GM12878 (cell line): ENCODE measurements around the gene POSTN. TPM values are rescaled to one million over a fixed set of nuclear protein-coding genes. Genes with fewer than 3 reads are reported as not detected.

ENCODE experiments used
- BMI1 ChIP-seq: fragments of 450-650 bp; IDR thresholded peaks from 2 replicates; pipeline ENCODE4 v1.6.1; 2016; ENCODE audit warnings: mild to moderate bottlenecking, moderate library complexity, borderline replicate concordance
- E4F1 ChIP-seq: fragments of 450-650 bp; IDR thresholded peaks from 2 replicates; pipeline ENCODE4 v1.6.1; 2018; ENCODE audit warnings: borderline replicate concordance, mild to moderate bottlenecking; ENCODE audit not compliant: partially characterized antibody
- MLLT1 ChIP-seq: fragments of 450-650 bp; IDR thresholded peaks from 2 replicates; pipeline ENCODE4 v1.6.1; 2016; ENCODE audit warnings: mild to moderate bottlenecking
- MTA3 ChIP-seq: IDR thresholded peaks from 2 replicates; pipeline ENCODE4 v1.6.1; 2012; ENCODE audit warnings: low read length, inconsistent platforms, borderline replicate concordance
- NFYA ChIP-seq: IDR thresholded peaks from 2 replicates; pipeline ENCODE4 v1.6.1; 2011; ENCODE audit warnings: low read depth, mild to moderate bottlenecking, low read length, improper control_type of control experiment, borderline replicate concordance
- NFYB ChIP-seq: IDR thresholded peaks from 2 replicates; pipeline ENCODE4 v1.6.1; 2011; ENCODE audit warnings: low read depth, mild to moderate bottlenecking, low read length, improper control_type of control experiment, moderate library complexity; ENCODE audit not compliant: insufficient read depth
- RELA ChIP-seq: fragments of 450-650 bp; IDR thresholded peaks from 2 replicates; pipeline ENCODE4 v1.8.0; 2014; ENCODE audit warnings: borderline replicate concordance; ENCODE audit not compliant: partially characterized antibody
- SIX5 ChIP-seq: IDR thresholded peaks from 2 replicates; pipeline ENCODE4 v1.6.1; 2011; ENCODE audit warnings: mild to moderate bottlenecking, low read depth, low read length, moderate library complexity; ENCODE audit not compliant: severe bottlenecking
- polyA plus RNA-seq, 11 experiments: library from polyadenylated mRNA; depleted of rRNA in 4 of 11; unstranded in 6 of 11; stranded (reverse) in 5 of 11; fragments of >200 nt; fragmentation: Nextera tagmentation in 4 of 11; fragmentation: Illumina TruSeq in 1 of 11; extraction: Ambion mirVana in 4 of 11; extraction: Trizol in 1 of 11; gene quantifications; 1 replicate in 1 of 11; 2 replicates in 10 of 11; pipeline versions ENCODE4 v1.2.1 to v1.2.3, GENCODE V29; 2011 to 2016; ENCODE audit warnings: inconsistent platforms in 2 of 11, missing spikeins in 2 of 11, low read depth in 1 of 11
- total RNA-seq, 4 experiments: library from RNA; depleted of rRNA in 3 of 4; stranded (reverse); fragments of >200 nt in 3 of 4; fragmentation: Illumina TruSeq in 1 of 4; extraction: Trizol in 1 of 4; gene quantifications; 2 replicates each; pipeline versions ENCODE4 v1.2.1 to v1.2.3, GENCODE V29; 2013 to 2021
- TF ChIP-seq, protein P1 (sequence below): fragments of 450-650 bp; IDR thresholded peaks from 2 replicates; pipeline ENCODE4 v1.6.1; 2017; ENCODE audit warnings: borderline replicate concordance
- TF ChIP-seq, protein P2 (sequence below): IDR thresholded peaks from 2 replicates; pipeline ENCODE4 v1.6.1; 2012; ENCODE audit warnings: mild to moderate bottlenecking, low read depth, low read length
- TF ChIP-seq, protein P3 (sequence below): fragments of 150-350 bp; IDR thresholded peaks from 2 replicates; pipeline ENCODE4 v1.6.1; 2016; ENCODE audit warnings: low read depth, low read length

POSTN gene
- total and polyA plus RNA-seq, 10 of the 15 experiments (the other 5 are each of a cell fraction or from before 2014, with no cell fraction given), result 0.05 to 0.13 (median 0.08) TPM; not detected in 7

GRCh38 chr13:37539170-37539569 is 59.4 kb downstream of the POSTN start (continued):
- TF ChIP-seq, protein P1, sequence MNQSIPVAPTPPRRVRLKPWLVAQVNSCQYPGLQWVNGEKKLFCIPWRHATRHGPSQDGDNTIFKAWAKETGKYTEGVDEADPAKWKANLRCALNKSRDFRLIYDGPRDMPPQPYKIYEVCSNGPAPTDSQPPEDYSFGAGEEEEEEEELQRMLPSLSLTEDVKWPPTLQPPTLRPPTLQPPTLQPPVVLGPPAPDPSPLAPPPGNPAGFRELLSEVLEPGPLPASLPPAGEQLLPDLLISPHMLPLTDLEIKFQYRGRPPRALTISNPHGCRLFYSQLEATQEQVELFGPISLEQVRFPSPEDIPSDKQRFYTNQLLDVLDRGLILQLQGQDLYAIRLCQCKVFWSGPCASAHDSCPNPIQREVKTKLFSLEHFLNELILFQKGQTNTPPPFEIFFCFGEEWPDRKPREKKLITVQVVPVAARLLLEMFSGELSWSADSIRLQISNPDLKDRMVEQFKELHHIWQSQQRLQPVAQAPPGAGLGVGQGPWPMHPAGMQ, result no peak
- TF ChIP-seq NFYA (no peak), BMI1 (no peak), E4F1 (no peak), RELA (no peak), MTA3 (no peak), NFYB (no peak), SIX5 (no peak), MLLT1 (no peak)
- TF ChIP-seq, protein P2, sequence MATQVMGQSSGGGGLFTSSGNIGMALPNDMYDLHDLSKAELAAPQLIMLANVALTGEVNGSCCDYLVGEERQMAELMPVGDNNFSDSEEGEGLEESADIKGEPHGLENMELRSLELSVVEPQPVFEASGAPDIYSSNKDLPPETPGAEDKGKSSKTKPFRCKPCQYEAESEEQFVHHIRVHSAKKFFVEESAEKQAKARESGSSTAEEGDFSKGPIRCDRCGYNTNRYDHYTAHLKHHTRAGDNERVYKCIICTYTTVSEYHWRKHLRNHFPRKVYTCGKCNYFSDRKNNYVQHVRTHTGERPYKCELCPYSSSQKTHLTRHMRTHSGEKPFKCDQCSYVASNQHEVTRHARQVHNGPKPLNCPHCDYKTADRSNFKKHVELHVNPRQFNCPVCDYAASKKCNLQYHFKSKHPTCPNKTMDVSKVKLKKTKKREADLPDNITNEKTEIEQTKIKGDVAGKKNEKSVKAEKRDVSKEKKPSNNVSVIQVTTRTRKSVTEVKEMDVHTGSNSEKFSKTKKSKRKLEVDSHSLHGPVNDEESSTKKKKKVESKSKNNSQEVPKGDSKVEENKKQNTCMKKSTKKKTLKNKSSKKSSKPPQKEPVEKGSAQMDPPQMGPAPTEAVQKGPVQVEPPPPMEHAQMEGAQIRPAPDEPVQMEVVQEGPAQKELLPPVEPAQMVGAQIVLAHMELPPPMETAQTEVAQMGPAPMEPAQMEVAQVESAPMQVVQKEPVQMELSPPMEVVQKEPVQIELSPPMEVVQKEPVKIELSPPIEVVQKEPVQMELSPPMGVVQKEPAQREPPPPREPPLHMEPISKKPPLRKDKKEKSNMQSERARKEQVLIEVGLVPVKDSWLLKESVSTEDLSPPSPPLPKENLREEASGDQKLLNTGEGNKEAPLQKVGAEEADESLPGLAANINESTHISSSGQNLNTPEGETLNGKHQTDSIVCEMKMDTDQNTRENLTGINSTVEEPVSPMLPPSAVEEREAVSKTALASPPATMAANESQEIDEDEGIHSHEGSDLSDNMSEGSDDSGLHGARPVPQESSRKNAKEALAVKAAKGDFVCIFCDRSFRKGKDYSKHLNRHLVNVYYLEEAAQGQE, result no peak
- TF ChIP-seq, protein P3, sequence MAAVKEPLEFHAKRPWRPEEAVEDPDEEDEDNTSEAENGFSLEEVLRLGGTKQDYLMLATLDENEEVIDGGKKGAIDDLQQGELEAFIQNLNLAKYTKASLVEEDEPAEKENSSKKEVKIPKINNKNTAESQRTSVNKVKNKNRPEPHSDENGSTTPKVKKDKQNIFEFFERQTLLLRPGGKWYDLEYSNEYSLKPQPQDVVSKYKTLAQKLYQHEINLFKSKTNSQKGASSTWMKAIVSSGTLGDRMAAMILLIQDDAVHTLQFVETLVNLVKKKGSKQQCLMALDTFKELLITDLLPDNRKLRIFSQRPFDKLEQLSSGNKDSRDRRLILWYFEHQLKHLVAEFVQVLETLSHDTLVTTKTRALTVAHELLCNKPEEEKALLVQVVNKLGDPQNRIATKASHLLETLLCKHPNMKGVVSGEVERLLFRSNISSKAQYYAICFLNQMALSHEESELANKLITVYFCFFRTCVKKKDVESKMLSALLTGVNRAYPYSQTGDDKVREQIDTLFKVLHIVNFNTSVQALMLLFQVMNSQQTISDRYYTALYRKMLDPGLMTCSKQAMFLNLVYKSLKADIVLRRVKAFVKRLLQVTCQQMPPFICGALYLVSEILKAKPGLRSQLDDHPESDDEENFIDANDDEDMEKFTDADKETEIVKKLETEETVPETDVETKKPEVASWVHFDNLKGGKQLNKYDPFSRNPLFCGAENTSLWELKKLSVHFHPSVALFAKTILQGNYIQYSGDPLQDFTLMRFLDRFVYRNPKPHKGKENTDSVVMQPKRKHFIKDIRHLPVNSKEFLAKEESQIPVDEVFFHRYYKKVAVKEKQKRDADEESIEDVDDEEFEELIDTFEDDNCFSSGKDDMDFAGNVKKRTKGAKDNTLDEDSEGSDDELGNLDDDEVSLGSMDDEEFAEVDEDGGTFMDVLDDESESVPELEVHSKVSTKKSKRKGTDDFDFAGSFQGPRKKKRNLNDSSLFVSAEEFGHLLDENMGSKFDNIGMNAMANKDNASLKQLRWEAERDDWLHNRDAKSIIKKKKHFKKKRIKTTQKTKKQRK, result no peak
